ENCODE results near the gene DCAF15.
"Not testable (repeated sequence)": the region's sequence is repeated elsewhere in the genome, so short reads cannot be mapped to it uniquely, and the experiment has no call there.

Gene DCAF15

DNA sequence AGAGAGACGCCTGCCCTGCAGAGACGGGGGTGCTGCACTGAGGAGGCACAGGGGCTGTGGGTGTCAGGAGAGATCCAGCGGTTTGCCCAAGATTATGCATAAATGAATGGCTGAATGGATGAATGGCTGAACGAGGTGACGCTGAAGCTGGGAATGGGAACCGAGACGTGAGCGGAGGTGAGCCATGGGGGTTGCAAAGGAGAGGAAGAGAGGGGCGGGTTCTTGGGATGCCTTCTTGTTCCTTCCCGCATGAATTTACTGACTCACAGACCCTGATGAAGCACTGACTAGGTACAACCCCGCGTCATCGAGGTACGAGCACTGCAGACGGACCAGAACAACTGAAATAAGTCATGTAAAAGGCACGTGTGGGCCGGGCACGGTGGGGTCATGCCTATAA is 16.7 kb downstream of the DCAF15 start:
- no peak overlapping the region for H3K4me3 ChIP-seq (replicated peaks in 1 of 2; ENCODE audit: low read depth in 2 of 2, low read length in 2 of 2)
- TF ChIP-seq CTCF (IDR thresholded peaks at IDR 0.05; ENCODE audit: low read depth, low read length): no peak
- no peak for DNase-seq (ENCODE audit: low read depth in 2 of 2)

- TF ChIP-seq CTCF (IDR thresholded peaks at IDR 0.05; ENCODE audit: low read depth, low read length): no peak
- H3K4me3 ChIP-seq (replicated peaks in 1 of 2; ENCODE audit: low read depth in 2 of 2, low read length in 2 of 2): no peak overlapping the region
- no peak for DNase-seq (ENCODE audit: low read depth in 2 of 2)
Observed at GRCh38 chr19:13969897-13970296, 17.6 kb downstream of the DCAF15 start.

- DNase-seq (ENCODE audit: low read depth in 2 of 2); H3K4me3 ChIP-seq (replicated peaks in 1 of 2; ENCODE audit: low read depth in 2 of 2, low read length in 2 of 2): not testable (repeated sequence)
Observed at GRCh38 chr19:13971868-13972267, 19.6 kb downstream of the DCAF15 start.

- no peak for TF ChIP-seq CTCF (IDR thresholded peaks at IDR 0.05; ENCODE audit: low read depth, low read length)
- H3K4me3 ChIP-seq (replicated peaks in 1 of 2; ENCODE audit: low read depth in 2 of 2, low read length in 2 of 2): no peak overlapping the region
- no peak for DNase-seq (ENCODE audit: low read depth in 2 of 2)
Observed at GRCh38 chr19:13972368-13973155, 20.3 kb downstream of the DCAF15 start.

GRCh38 chr19:13973479-13973878 is 21.2 kb downstream of the DCAF15 start:
- not testable (repeated sequence) for H3K4me3 ChIP-seq (replicated peaks in 1 of 2; ENCODE audit: low read depth in 2 of 2, low read length in 2 of 2); DNase-seq (ENCODE audit: low read depth in 2 of 2)

DNA sequence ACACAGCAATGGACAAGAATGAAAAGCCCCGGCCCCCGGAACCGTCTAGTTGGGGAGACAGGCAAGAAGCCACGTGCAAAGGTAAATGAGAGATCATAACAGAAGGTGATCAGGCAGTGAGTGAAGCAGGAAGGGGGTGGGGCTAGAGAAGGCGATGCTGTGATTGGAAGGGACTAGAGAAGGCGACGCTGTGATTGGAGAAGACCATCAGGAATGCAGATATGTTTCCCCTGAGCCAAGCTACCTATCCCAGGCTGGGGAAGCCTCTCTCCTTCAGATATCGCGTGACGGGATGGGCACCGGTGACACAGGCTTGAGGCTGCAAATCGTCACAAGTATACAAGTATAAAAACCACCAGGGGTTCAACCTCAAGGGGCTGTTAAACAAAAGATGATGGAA is 21.8 kb downstream of the DCAF15 start:
- TF ChIP-seq CTCF (IDR thresholded peaks at IDR 0.05; ENCODE audit: low read depth, low read length): no peak
- no peak overlapping the region for H3K4me3 ChIP-seq (replicated peaks in 1 of 2; ENCODE audit: low read depth in 2 of 2, low read length in 2 of 2)
- DNase-seq (ENCODE audit: low read depth in 2 of 2): no peak

DNA sequence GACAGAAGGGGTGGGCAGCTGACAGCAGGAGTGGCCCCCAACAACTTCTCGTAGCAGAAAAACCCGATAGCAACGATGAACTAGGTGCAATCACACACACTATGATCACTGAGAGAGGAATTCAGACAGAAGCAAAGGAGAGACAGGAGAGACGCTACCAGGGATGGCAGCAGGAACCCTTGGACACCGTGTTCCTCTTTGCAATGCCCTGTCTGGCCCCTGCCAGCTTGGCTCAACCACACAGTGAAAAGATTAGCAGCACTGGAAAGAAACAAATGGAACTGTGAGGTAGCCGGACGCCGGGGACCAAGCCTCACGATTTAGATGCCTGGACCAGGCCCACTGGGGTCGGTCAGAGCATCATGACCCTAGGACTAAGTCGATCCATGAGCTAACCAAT is 23.6 kb downstream of the DCAF15 start:
- no peak for TF ChIP-seq CTCF (IDR thresholded peaks at IDR 0.05; ENCODE audit: low read depth, low read length)

DNA sequence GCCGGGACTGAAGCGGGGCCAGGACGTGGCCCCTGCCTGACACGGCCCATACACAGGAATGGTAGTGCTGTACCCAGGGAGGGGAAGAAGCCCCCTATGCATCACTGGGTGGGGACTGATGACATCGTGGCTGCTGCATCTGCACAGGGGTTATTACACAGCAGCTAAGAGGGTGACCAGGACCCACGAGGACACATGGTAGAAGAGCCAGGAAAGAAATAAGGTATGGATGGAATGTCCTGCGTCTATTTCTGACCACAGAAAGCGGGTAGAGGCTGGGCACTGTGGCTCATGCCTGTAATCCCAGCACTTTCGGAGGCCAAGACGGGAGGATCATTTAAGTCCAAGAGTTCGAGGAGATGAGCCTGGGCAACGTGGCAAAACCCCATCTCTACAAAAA is 24.1 kb downstream of the DCAF15 start:
- DNase-seq (ENCODE audit: low read depth in 2 of 2): no peak
- TF ChIP-seq CTCF (IDR thresholded peaks at IDR 0.05; ENCODE audit: low read depth, low read length): no peak
- no peak overlapping the region for H3K4me3 ChIP-seq (replicated peaks in 1 of 2; ENCODE audit: low read depth in 2 of 2, low read length in 2 of 2)

More for the DNA sequence above, 23.6 kb downstream of the DCAF15 start:
- H3K4me3 ChIP-seq (replicated peaks in 1 of 2; ENCODE audit: low read depth in 2 of 2, low read length in 2 of 2): no peak overlapping the region
- no peak for DNase-seq (ENCODE audit: low read depth in 2 of 2)

Data from cardiac fibroblast (primary cell).